Colonic mucosa (tissue), 4 donors: Measurements from ENCODE around the gene CEP164. TPM values are rescaled to one million over a fixed set of nuclear protein-coding genes. Genes with fewer than 3 reads are reported as not detected.

Experiments
- DNase-seq: peaks from one replicate; pipeline ENCODE4 v3.0.0-alpha.2; 2020
- H3K27ac ChIP-seq: fragments of 200-600 bp; one replicate; pipeline ENCODE4 v1.8.0; 2021
- H3K27me3 ChIP-seq: fragments of 200-600 bp; one replicate; pipeline ENCODE4 v1.8.0; 2021
- H3K36me3 ChIP-seq: fragments of 200-600 bp; one replicate; pipeline ENCODE4 v1.8.0; 2021
- H3K4me1 ChIP-seq: fragments of 200-600 bp; one replicate; pipeline ENCODE4 v1.8.0; 2021; ENCODE audit warnings: mild to moderate bottlenecking
- H3K4me3 ChIP-seq: fragments of 200-600 bp; one replicate; pipeline ENCODE4 v1.8.0; 2021
- H3K9ac ChIP-seq, 2 donors: one replicate each; pipeline ENCODE4 v1.7.0; 2013; ENCODE audit warnings: control low read depth in 2 of 2, low read depth in 2 of 2, low read length in 2 of 2
- H3K9me3 ChIP-seq: fragments of 200-600 bp; one replicate; pipeline ENCODE4 v1.8.0; 2021
- CTCF ChIP-seq: fragments of 200-600 bp; IDR thresholded peaks from one replicate; pipeline ENCODE4 v1.8.0; 2022; ENCODE audit warnings: antibody characterized with exemption, mild to moderate bottlenecking
- intact Hi-C: fragments of 100-400 bp; cut with DNase I; formaldehyde crosslinking; loops from one replicate; pipeline ENCODE4 v1.14.1; 2022
- total RNA-seq, 2 donors: library from RNA; stranded (reverse); fragmentation: NEBNext Ultra II Directional in 1 of 2; extraction: Animal tissue kit (Norgen Biotek cat#: 25700) in 1 of 2; gene quantifications; one replicate each; pipeline ENCODE4 v1.2.1, GENCODE V29; 2021
- donor health status: healthy.
- donor health status: DM: no; HTN: no; CAD: no.
- donor health status: DM: no; HTN: no; CAD: no.

Gene CEP164
- total RNA-seq, 2 donors from 2014 or later = 12.4 to 19.2 TPM

- no peaks in the 10 kb centered on the region for H3K9me3 ChIP-seq
- H3K27me3 ChIP-seq = no peaks in the 10 kb centered on the region
- peak overlapping the region; percentile 70 to 81 for H3K9ac ChIP-seq
- intact Hi-C loops = loop anchor here (5.0 kb wide), 1 partner anchor 96 kb away; the partner anchor contains the start of genes PCSK7 and RNF214
- peak overlapping the region; percentile 85 for H3K27ac ChIP-seq
- peak overlapping the region; percentile 75 for H3K4me3 ChIP-seq
- no peaks in the 10 kb centered on the region for H3K36me3 ChIP-seq
- no peak for TF ChIP-seq CTCF
- DNase-seq = peak; percentile 47
- H3K4me1 ChIP-seq = peaks cover 5% of the 10 kb centered on the region
Observed at GRCh38 chr11:117328375-117329010, 839 bp downstream of the CEP164 start.

- no peak for TF ChIP-seq CTCF
Observed at GRCh38 chr11:117332843-117333242, 5.2 kb downstream of the CEP164 start.

GRCh38 chr11:117333917-117334316, 6.3 kb downstream of the CEP164 start:
- Histone ChIP-seq H3K4me3 (no peak overlapping the region), H3K4me1 (peaks cover 3% of the 10 kb centered on the region), H3K27ac (no peak overlapping the region), H3K27me3 (no peaks in the 10 kb centered on the region), H3K36me3 (no peaks in the 10 kb centered on the region), H3K9me3 (no peaks in the 10 kb centered on the region), H3K9ac (no peak overlapping the region)
- TF ChIP-seq CTCF = no peak
- no peak for DNase-seq
- intact Hi-C loops = no loop called here

More at GRCh38 chr11:117332843-117333242, 5.2 kb downstream of the CEP164 start:
- no peak overlapping the region for H3K9ac ChIP-seq
- no peak overlapping the region for H3K4me3 ChIP-seq
- no peaks in the 10 kb centered on the region for H3K36me3 ChIP-seq
- H3K27me3 ChIP-seq = no peaks in the 10 kb centered on the region
- no peak overlapping the region for H3K27ac ChIP-seq
- peaks cover 5% of the 10 kb centered on the region for H3K4me1 ChIP-seq
- intact Hi-C loops = no loop called here
- DNase-seq = no peak
- H3K9me3 ChIP-seq = no peaks in the 10 kb centered on the region

GRCh38 chr11:117334896-117335295, 7.2 kb downstream of the CEP164 start:
- H3K4me1 ChIP-seq = no peaks in the 10 kb centered on the region
- no peaks in the 10 kb centered on the region for H3K9me3 ChIP-seq
- H3K9ac ChIP-seq = no peak overlapping the region
- intact Hi-C loops = no loop called here
- TF ChIP-seq CTCF = no peak
- H3K27me3 ChIP-seq = no peaks in the 10 kb centered on the region
- H3K36me3 ChIP-seq = no peaks in the 10 kb centered on the region
- H3K4me3 ChIP-seq = no peak overlapping the region
- DNase-seq = no peak
- H3K27ac ChIP-seq = no peak overlapping the region

- intact Hi-C loops = no loop called here
- Histone ChIP-seq H3K4me3 (no peak overlapping the region), H3K4me1 (no peaks in the 10 kb centered on the region), H3K9ac (no peak overlapping the region), H3K9me3 (no peaks in the 10 kb centered on the region), H3K36me3 (no peaks in the 10 kb centered on the region), H3K27me3 (no peaks in the 10 kb centered on the region), H3K27ac (no peak overlapping the region)
- no peak for DNase-seq
- TF ChIP-seq CTCF = no peak
Observed at GRCh38 chr11:117335399-117335798, 7.7 kb downstream of the CEP164 start.
